ENCODE measurements around the gene GSK3B. TPM values are rescaled to one million over a fixed set of nuclear protein-coding genes. Genes with fewer than 3 reads are reported as not detected.

The GSK3B gene
- total RNA-seq, 6 donors from 2014 or later, result 41.4 to 84.9 (median 48.0) TPM

DNA sequence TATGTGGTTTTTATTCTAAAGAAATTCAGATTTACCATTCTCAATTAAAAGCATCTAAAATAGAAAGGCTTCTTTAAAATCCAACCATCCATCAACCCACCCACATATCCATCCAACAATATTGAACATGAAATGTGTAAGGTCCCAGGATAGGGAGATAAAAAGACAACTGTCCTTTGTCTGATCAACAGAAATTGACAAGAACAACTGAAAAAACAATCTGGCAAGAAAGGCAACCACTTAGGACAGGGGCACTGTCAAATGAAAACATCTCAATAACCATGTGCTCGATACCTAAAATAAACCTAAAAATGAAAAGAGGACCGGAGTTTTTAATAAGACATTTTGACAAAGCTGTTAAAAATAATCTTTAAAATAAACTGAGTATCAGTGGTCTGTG lies 245.1 kb downstream of the GSK3B start:
- H3K27ac ChIP-seq, result no peak overlapping the region
- no peaks in the 10 kb centered on the region for H3K4me1 ChIP-seq
- H3K36me3 ChIP-seq, result peaks cover 0 to 7% (median 0%) of the 10 kb centered on the region in 4 donors
- no peaks in the 10 kb centered on the region for H3K27me3 ChIP-seq
- no peak overlapping the region for H3K4me3 ChIP-seq
- ATAC-seq (ENCODE audit: low FRiP score in 2 of 2), result no peak
- H3K9me3 ChIP-seq, result no peaks in the 10 kb centered on the region
- no peak for DNase-seq
- no peak for TF ChIP-seq EP300 (IDR thresholded peaks at IDR 0.05)
- TF ChIP-seq POLR2A (IDR thresholded peaks at IDR 0.05), result no peak
- 97 to 100% methylated on average over 2 of the region's 2 CpGs for WGBS, 2 donors

DNA sequence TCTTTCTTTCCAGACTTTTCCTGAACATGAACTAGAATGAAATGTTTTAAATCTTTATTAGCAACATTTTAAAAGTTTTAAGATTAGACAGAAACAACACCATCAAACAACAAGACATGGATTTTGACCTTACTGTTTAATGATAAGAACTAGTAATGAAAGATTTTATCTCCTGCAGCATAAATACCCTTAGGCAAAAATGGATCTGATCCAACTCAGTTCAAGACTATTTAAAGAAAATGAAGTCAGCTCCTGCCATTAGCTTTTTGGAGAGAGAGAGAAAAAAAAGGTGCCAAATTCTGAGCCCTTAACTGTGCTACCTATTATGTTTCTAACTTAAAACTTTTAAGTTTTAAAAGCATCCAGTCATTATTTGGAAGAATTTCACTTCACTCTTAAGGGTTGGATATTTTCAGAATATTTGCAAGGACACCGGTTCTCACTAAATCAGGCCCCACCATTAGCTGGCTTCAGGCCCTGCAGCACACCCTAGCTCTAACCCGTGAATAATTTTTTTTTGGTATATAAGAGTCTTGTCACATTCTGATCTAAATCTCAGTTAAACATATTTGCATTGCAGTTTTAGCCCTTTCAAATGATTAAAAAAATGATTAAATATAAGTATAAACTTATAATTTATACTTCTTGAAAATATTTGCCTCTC lies 252.3 kb downstream of the GSK3B start:
- no peaks in the 10 kb centered on the region for H3K27me3 ChIP-seq
- no peaks in the 10 kb centered on the region for H3K4me1 ChIP-seq
- DNase-seq, result no peak
- TF ChIP-seq EP300 (IDR thresholded peaks at IDR 0.05) (no peak), POLR2AphosphoS5 (IDR thresholded peaks at IDR 0.05) (no peak), POLR2A (IDR thresholded peaks at IDR 0.05) (no peak)
- TF ChIP-seq, protein P1, sequence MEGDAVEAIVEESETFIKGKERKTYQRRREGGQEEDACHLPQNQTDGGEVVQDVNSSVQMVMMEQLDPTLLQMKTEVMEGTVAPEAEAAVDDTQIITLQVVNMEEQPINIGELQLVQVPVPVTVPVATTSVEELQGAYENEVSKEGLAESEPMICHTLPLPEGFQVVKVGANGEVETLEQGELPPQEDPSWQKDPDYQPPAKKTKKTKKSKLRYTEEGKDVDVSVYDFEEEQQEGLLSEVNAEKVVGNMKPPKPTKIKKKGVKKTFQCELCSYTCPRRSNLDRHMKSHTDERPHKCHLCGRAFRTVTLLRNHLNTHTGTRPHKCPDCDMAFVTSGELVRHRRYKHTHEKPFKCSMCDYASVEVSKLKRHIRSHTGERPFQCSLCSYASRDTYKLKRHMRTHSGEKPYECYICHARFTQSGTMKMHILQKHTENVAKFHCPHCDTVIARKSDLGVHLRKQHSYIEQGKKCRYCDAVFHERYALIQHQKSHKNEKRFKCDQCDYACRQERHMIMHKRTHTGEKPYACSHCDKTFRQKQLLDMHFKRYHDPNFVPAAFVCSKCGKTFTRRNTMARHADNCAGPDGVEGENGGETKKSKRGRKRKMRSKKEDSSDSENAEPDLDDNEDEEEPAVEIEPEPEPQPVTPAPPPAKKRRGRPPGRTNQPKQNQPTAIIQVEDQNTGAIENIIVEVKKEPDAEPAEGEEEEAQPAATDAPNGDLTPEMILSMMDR (IDR thresholded peaks at IDR 0.05), result no peak
- peaks cover 0 to 12% (median 5%) of the 10 kb centered on the region in 4 donors for H3K36me3 ChIP-seq
- no peak overlapping the region for H3K27ac ChIP-seq
- WGBS, 2 donors, result 45 to 53% methylated on average over 2 of the region's 2 CpGs
- H3K4me3 ChIP-seq, result no peak overlapping the region
- H3K9me3 ChIP-seq, result no peaks in the 10 kb centered on the region
- ATAC-seq (ENCODE audit: low FRiP score in 2 of 2), result no peak

DNA sequence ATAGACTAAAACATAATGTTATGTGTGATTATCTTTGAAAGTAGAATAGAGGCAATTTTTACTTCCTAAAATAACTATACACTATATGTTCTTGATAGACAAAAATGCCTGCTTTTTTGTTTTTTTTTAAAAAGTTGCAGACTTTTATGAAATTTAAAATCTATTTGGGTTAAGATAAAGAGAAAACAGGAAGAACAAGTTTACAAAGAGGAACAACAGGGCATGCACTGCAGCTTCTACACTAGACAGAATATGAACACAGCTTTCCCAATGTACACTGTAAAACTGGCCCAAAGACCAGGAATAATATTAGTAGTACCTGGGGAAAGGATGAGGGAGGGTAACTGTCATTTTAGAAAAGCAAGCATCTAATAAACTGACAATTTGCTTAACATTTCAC lies 258.7 kb downstream of the GSK3B start:
- Histone ChIP-seq H3K27me3 (no peaks in the 10 kb centered on the region), H3K4me1 (peaks cover 0 to 3% (median 0%) of the 10 kb centered on the region in 4 donors), H3K4me3 (no peak overlapping the region), H3K36me3 (peaks cover 0 to 3% (median 0%) of the 10 kb centered on the region in 4 donors), H3K9me3 (no peaks in the 10 kb centered on the region), H3K27ac (no peak overlapping the region)
- ATAC-seq (ENCODE audit: low FRiP score in 2 of 2), result no peak
- TF ChIP-seq, protein P1 (IDR thresholded peaks at IDR 0.05), result no peak
- TF ChIP-seq POLR2A (IDR thresholded peaks at IDR 0.05) (no peak), EP300 (IDR thresholded peaks at IDR 0.05) (no peak)
- DNase-seq, result no peak

DNA sequence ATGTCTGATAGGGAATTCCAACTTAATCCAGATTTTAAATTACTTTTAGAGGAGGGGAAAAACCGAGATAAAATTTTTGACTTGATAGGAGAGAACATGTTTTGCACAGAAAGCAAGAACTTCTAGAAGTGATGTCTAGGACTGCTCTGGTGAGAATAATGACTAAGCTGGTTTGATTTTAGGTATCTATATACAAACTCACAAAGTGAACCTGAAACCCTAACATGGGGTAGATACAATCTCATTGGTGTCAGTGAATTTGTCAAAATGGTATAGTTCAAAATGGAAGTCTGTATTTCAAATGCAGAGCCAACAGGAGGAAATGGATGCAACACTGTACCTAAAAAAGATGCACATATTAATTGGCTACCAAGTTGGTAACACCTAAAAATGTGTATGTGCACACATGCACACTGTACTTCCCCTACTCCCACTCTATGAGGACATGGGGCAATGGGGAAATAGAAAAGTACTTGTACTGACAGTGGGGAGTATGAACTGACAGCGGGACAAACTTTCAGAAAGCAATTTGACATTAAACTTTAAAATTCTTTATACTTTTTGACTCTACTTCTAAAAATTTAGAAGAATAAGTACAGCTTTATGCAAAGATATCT lies 259.4 kb downstream of the GSK3B start:
- TF ChIP-seq EP300 (IDR thresholded peaks at IDR 0.05), result no peak
- TF ChIP-seq POLR2A (IDR thresholded peaks at IDR 0.05), result no peak
- TF ChIP-seq, protein P1 (IDR thresholded peaks at IDR 0.05), result no peak
- TF ChIP-seq POLR2AphosphoS5 (IDR thresholded peaks at IDR 0.05), result no peak
- WGBS, 2 donors, result 92 to 97% methylated on average over 2 of the region's 2 CpGs
- Histone ChIP-seq H3K9me3 (no peaks in the 10 kb centered on the region), H3K27ac (no peak overlapping the region), H3K4me1 (peaks cover 0 to 3% (median 0%) of the 10 kb centered on the region in 4 donors), H3K4me3 (no peak overlapping the region), H3K36me3 (peaks cover 0 to 3% (median 0%) of the 10 kb centered on the region in 4 donors), H3K27me3 (no peaks in the 10 kb centered on the region)
- DNase-seq (no peak), ATAC-seq (ENCODE audit: low FRiP score in 2 of 2) (peak in 1 of 2 donors; percentile 55)

DNA sequence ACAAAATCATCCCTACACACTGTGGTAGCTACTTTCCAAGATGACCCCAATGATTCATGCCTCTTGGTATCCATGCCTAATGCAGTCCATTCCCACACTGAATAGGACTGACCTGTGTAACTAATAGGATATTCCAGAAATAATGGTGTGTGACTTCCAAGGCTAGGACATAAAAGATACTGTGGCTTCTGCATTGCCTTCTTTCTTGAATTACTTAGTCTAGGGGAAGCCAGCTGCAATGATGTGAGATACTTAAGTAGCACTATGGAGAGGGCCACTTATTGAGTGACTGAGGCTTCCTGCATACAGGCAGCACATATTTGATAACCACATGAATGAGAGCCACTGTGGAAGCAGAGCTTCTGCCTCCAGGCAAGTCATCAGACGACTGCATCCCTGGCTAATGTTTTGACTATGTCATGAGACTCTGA lies 262.3 kb downstream of the GSK3B start:
- H3K36me3 ChIP-seq, result peaks cover 0 to 2% (median under 1%) of the 10 kb centered on the region in 4 donors
- no peaks in the 10 kb centered on the region for H3K9me3 ChIP-seq
- H3K27ac ChIP-seq, result no peak overlapping the region
- ATAC-seq (ENCODE audit: low FRiP score in 2 of 2), result no peak
- WGBS, 2 donors, result 79 to 82% methylated on average over 1 of the region's 1 CpG
- no peaks in the 10 kb centered on the region for H3K27me3 ChIP-seq
- no peak for DNase-seq
- TF ChIP-seq POLR2AphosphoS5 (IDR thresholded peaks at IDR 0.05) (no peak), EP300 (IDR thresholded peaks at IDR 0.05) (no peak), POLR2A (IDR thresholded peaks at IDR 0.05) (no peak)
- TF ChIP-seq, protein P1 (IDR thresholded peaks at IDR 0.05), result no peak
- H3K4me3 ChIP-seq, result no peak overlapping the region
- peaks cover 0 to 3% (median 0%) of the 10 kb centered on the region in 4 donors for H3K4me1 ChIP-seq

Data from upper lobe of left lung (tissue), 6 donors.